OCI-LY7 (cell line): ENCODE measurements around the gene CABP7.

Source experiments
- CTCF ChIP-seq: fragments of 200-600 bp; sonication (generic); conservative IDR thresholded peaks from 2 replicates; pipeline ENCODE4 v1.5.1; 2014; ENCODE audit warnings: mild to moderate bottlenecking, antibody characterized with exemption, low read length, moderate library complexity, mixed read lengths
- EZH2phosphoT487 ChIP-seq: fragments of 200-600 bp; sonication (generic); IDR thresholded peaks from 2 replicates; pipeline ENCODE4 v1.6.1; 2018; ENCODE audit warnings: low read depth, borderline replicate concordance, mild to moderate bottlenecking, mixed run types, antibody characterized with exemption, low read length, moderate library complexity, mixed read lengths

DNA sequence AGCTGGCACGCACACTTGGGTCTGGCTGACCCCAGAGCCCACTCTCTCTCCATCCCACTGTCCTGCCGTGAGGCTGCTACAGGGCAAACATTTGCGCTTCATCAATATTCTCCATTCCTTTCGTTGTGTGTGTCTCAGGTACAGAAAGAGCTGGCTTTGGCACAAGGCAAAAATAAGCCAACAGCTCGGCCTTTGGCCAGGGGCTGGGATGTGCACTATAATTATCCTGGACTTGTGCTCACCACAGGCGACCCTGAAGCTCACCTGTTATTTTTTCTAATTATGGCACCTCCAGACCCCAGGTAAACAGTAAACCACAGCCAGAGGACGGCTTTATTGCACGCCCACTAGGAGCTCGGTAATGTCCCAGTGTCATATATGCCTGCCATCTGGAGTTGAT lies 36.1 kb downstream of the CABP7 start:
- TF ChIP-seq CTCF, result no peak
- TF ChIP-seq EZH2phosphoT487, result no peak
